Esophagus (tissue), 2 donors: Measurements from ENCODE around the gene ITPR1. TPM values are rescaled to one million over a fixed set of nuclear protein-coding genes. Genes with fewer than 3 reads are reported as not detected.

Experiments
- H3K27ac ChIP-seq, 2 donors: one replicate each; pipeline ENCODE4 v1.5.1; 2013; ENCODE audit warnings: low read depth in 2 of 2, mild to moderate bottlenecking in 2 of 2, inconsistent platforms in 1 of 2, low read length in 1 of 2, moderate library complexity in 1 of 2
- H3K27me3 ChIP-seq, 2 donors: one replicate each; pipeline ENCODE4 v1.6.1; 2013; ENCODE audit warnings: low read length in 2 of 2, control low read depth in 1 of 2, mild to moderate bottlenecking in 1 of 2; ENCODE audit not compliant: insufficient read depth in 2 of 2, control insufficient read depth in 1 of 2
- H3K36me3 ChIP-seq, 2 donors: one replicate each; pipeline ENCODE4 v1.6.1; 2013; ENCODE audit warnings: low read length in 1 of 2; ENCODE audit not compliant: control insufficient read depth in 2 of 2, insufficient read depth in 2 of 2
- H3K4me1 ChIP-seq, 2 donors: one replicate each; pipeline ENCODE4 v1.6.1; 2013; ENCODE audit warnings: low read length in 1 of 2; ENCODE audit not compliant: control insufficient read depth in 2 of 2, insufficient read depth in 2 of 2
- H3K4me3 ChIP-seq, 2 donors: one replicate each; pipeline ENCODE4 v1.5.1; 2013; ENCODE audit warnings: low read length in 2 of 2, mild to moderate bottlenecking in 2 of 2, low read depth in 1 of 2, moderate library complexity in 1 of 2
- H3K9me3 ChIP-seq, 2 donors: one replicate each; pipeline ENCODE4 v1.6.1; 2013; ENCODE audit warnings: mild to moderate bottlenecking in 2 of 2, low read depth in 1 of 2, low read length in 1 of 2, moderate library complexity in 1 of 2; ENCODE audit not compliant: control insufficient read depth in 2 of 2, insufficient read depth in 1 of 2
- WGBS, 2 donors: extraction: QIAGEN DNeasy Blood & Tissue Kit; methylation state at CpG; one replicate each; pipeline ENCODE4 v1.1.7; 2013; 5-methylcytosine and 5-hydroxymethylcytosine counted together
- polyA plus RNA-seq, 2 donors: library from polyadenylated mRNA; stranded (reverse); fragments of 200-250 nt; gene quantifications; one replicate each; pipeline ENCODE4 v1.2.3, GENCODE V29; 2013
- donor health status: healthy with polysubstance abuse.
- donor health status: Bipolar disorder and iron deficiency.

The ITPR1 gene
- polyA plus RNA-seq, 2 donors: 7.5 to 16.3 TPM

GRCh38 chr3:4497843-4498324 lies 4.7 kb downstream of the ITPR1 start:
- H3K27me3 ChIP-seq: no peaks in the 10 kb centered on the region
- H3K4me1 ChIP-seq: no peaks in the 10 kb centered on the region
- H3K36me3 ChIP-seq: no peaks in the 10 kb centered on the region
- 58 to 66% methylated on average over 1 of the region's 1 CpG for WGBS, 2 donors
- H3K27ac ChIP-seq: no peak overlapping the region
- no peak overlapping the region for H3K4me3 ChIP-seq
- H3K9me3 ChIP-seq: no peaks in the 10 kb centered on the region

- Histone ChIP-seq H3K4me3 (no peak overlapping the region), H3K9me3 (no peaks in the 10 kb centered on the region), H3K27ac (no peak overlapping the region), H3K36me3 (no peaks in the 10 kb centered on the region), H3K27me3 (no peaks in the 10 kb centered on the region), H3K4me1 (no peaks in the 10 kb centered on the region)
- 82 to 85% methylated on average over 5 of the region's 5 CpGs for WGBS, 2 donors
Measured at GRCh38 chr3:4498446-4498845, 5.3 kb downstream of the ITPR1 start.

- peaks cover 0 to 2% of the 10 kb centered on the region in 2 donors for H3K4me1 ChIP-seq
- no peak overlapping the region for H3K4me3 ChIP-seq
- 69 to 87% methylated on average over 3 of the region's 3 CpGs for WGBS, 2 donors
- no peaks in the 10 kb centered on the region for H3K36me3 ChIP-seq
- no peaks in the 10 kb centered on the region for H3K27me3 ChIP-seq
- no peak overlapping the region for H3K27ac ChIP-seq
- no peaks in the 10 kb centered on the region for H3K9me3 ChIP-seq
Measured at GRCh38 chr3:4501437-4501836, 8.3 kb downstream of the ITPR1 start.

GRCh38 chr3:4501927-4502326 lies 8.8 kb downstream of the ITPR1 start:
- Histone ChIP-seq H3K36me3 (no peaks in the 10 kb centered on the region), H3K9me3 (no peaks in the 10 kb centered on the region), H3K27me3 (no peaks in the 10 kb centered on the region), H3K27ac (no peak overlapping the region), H3K4me1 (peaks cover 0 to 2% of the 10 kb centered on the region in 2 donors), H3K4me3 (no peak overlapping the region)
- 81 to 88% methylated on average over 9 of the region's 9 CpGs for WGBS, 2 donors

GRCh38 chr3:4503050-4503449 lies 9.9 kb downstream of the ITPR1 start:
- H3K36me3 ChIP-seq: no peaks in the 10 kb centered on the region
- peaks cover 0 to 2% of the 10 kb centered on the region in 2 donors for H3K4me1 ChIP-seq
- no peaks in the 10 kb centered on the region for H3K9me3 ChIP-seq
- H3K4me3 ChIP-seq: no peak overlapping the region
- H3K27ac ChIP-seq: no peak overlapping the region
- WGBS, 2 donors: 74 to 86% methylated on average over 5 of the region's 5 CpGs
- H3K27me3 ChIP-seq: no peaks in the 10 kb centered on the region

GRCh38 chr3:4504340-4505261 lies 11.5 kb downstream of the ITPR1 start:
- WGBS, 2 donors: 20 to 25% methylated on average over 14 of the region's 14 CpGs
- Histone ChIP-seq H3K9me3 (no peaks in the 10 kb centered on the region), H3K4me3 (no peak overlapping the region), H3K4me1 (peaks cover 0 to 2% of the 10 kb centered on the region in 2 donors), H3K27me3 (no peaks in the 10 kb centered on the region), H3K27ac (peak overlapping the region; percentile 56 to 74), H3K36me3 (no peaks in the 10 kb centered on the region)

- H3K27ac ChIP-seq: peak overlapping the region in 1 of 2 donors; percentile 53
- no peak overlapping the region for H3K4me3 ChIP-seq
- 86 to 87% methylated on average over 6 of the region's 6 CpGs for WGBS, 2 donors
- H3K36me3 ChIP-seq: no peaks in the 10 kb centered on the region
- no peaks in the 10 kb centered on the region for H3K9me3 ChIP-seq
- peaks cover 0 to 2% of the 10 kb centered on the region in 2 donors for H3K4me1 ChIP-seq
- no peaks in the 10 kb centered on the region for H3K27me3 ChIP-seq
Measured at GRCh38 chr3:4505688-4506558, 12.8 kb downstream of the ITPR1 start.

GRCh38 chr3:4506559-4507023 lies 13.4 kb downstream of the ITPR1 start:
- H3K27ac ChIP-seq: no peak overlapping the region
- WGBS, 2 donors: 72 to 80% methylated on average over 2 of the region's 2 CpGs
- peaks cover 0 to 2% of the 10 kb centered on the region in 2 donors for H3K4me1 ChIP-seq
- H3K4me3 ChIP-seq: no peak overlapping the region
- H3K9me3 ChIP-seq: no peaks in the 10 kb centered on the region
- H3K36me3 ChIP-seq: no peaks in the 10 kb centered on the region
- H3K27me3 ChIP-seq: no peaks in the 10 kb centered on the region

GRCh38 chr3:4507024-4507596 lies 14.0 kb downstream of the ITPR1 start:
- Histone ChIP-seq H3K27ac (no peak overlapping the region), H3K9me3 (no peaks in the 10 kb centered on the region), H3K27me3 (no peaks in the 10 kb centered on the region), H3K4me1 (peaks cover 0 to 2% of the 10 kb centered on the region in 2 donors), H3K36me3 (no peaks in the 10 kb centered on the region), H3K4me3 (no peak overlapping the region)
- 79% methylated on average over 5 of the region's 5 CpGs for WGBS, 2 donors
